SU-DHL-6 (cell line): ENCODE measurements around the gene CLCNKA.

ENCODE experiments used
- EZH2phosphoT487 ChIP-seq: fragments of 200-600 bp; sonication (generic), shearing (Covaris generic); conservative IDR thresholded peaks from 2 replicates; pipeline ENCODE4 v1.6.1; 2018; ENCODE audit warnings: mild to moderate bottlenecking, antibody characterized with exemption, low read length, moderate library complexity, mixed read lengths
- TF ChIP-seq, protein P1 (sequence below): fragments of 200-600 bp; sonication (generic); IDR thresholded peaks from one replicate; pipeline ENCODE4 v1.5.1; 2017; ENCODE audit warnings: antibody characterized with exemption, mild to moderate bottlenecking, low read length, moderate library complexity; ENCODE audit not compliant: insufficient read depth, poor library complexity, severe bottlenecking

DNA sequence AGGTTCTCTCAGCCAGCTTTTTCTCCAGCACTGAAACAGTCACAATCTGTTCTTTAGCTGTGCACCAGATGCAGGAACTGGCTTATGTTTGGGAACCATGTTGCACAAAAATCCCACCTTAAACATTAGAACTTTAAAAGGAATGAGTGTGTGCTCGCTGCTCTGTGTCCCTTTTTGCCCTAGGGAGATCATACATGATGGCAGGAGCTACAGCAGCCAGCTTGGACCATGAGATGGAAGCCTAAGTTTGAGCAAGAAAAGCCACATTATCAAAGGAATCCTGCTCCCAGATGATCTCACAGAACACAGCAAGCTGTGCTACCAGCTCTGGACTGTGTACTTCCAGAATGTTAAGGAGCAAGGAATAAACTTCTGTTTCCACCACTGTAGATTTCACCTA is 49.4 kb upstream of the CLCNKA start:
- TF ChIP-seq, protein P1, sequence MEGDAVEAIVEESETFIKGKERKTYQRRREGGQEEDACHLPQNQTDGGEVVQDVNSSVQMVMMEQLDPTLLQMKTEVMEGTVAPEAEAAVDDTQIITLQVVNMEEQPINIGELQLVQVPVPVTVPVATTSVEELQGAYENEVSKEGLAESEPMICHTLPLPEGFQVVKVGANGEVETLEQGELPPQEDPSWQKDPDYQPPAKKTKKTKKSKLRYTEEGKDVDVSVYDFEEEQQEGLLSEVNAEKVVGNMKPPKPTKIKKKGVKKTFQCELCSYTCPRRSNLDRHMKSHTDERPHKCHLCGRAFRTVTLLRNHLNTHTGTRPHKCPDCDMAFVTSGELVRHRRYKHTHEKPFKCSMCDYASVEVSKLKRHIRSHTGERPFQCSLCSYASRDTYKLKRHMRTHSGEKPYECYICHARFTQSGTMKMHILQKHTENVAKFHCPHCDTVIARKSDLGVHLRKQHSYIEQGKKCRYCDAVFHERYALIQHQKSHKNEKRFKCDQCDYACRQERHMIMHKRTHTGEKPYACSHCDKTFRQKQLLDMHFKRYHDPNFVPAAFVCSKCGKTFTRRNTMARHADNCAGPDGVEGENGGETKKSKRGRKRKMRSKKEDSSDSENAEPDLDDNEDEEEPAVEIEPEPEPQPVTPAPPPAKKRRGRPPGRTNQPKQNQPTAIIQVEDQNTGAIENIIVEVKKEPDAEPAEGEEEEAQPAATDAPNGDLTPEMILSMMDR = no peak
- no peak for TF ChIP-seq EZH2phosphoT487
